HG02884 (cell line): Measurements from ENCODE around the gene LTBP1.

Source experiments
- ATAC-seq: cut with Tn5 transposase; IDR thresholded peaks from one replicate; pipeline ENCODE4 v1.9.1; 2021; ENCODE audit warnings: mild to moderate bottlenecking, moderate library complexity; ENCODE audit not compliant: unreplicated experiment

LTBP1 gene

DNA sequence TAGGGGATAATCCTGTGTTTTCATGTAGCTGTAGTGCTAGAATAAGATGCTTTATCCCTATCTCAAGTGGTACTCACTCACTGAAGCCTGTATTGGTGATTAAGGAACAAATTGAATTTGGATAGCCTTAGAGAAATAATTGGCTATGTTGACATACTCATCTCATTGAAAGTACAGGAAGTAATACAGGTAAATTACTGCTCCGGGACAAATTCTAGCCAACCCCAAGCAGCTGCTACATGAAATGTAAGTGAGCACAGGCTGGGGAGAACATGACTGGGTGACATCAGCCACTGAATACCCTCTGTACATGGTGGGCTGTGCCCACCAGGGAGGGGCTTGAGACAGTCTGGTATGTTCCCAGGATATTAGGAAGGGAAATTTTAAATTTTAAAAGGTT, 341.3 kb downstream of the LTBP1 start:
- no peak for ATAC-seq

- ATAC-seq: no peak
These were observed 343.2 kb downstream of the LTBP1 start for GRCh38 chr2:33289961-33290360.

- no peak for ATAC-seq
These were observed 344.7 kb downstream of the LTBP1 start for GRCh38 chr2:33291278-33292013.

DNA sequence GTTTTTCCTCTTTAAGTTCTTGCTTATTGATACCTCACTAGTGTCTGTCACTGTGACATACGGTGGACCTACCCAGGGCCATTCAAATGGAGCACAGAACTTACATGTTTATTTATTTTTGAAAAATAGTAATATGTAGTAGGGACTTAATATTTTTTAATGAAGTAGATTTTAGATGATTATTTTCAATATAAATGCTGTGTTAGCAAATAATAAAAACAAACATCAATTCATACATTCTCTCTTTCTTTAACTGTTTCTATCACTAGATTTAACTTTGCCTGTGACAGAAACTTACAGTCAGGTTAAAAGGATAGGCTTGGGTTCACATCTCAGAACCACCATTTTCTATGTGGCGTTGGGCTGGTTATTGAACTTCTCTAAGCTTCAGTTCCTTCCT, 345.3 kb downstream of the LTBP1 start:
- no peak for ATAC-seq

DNA sequence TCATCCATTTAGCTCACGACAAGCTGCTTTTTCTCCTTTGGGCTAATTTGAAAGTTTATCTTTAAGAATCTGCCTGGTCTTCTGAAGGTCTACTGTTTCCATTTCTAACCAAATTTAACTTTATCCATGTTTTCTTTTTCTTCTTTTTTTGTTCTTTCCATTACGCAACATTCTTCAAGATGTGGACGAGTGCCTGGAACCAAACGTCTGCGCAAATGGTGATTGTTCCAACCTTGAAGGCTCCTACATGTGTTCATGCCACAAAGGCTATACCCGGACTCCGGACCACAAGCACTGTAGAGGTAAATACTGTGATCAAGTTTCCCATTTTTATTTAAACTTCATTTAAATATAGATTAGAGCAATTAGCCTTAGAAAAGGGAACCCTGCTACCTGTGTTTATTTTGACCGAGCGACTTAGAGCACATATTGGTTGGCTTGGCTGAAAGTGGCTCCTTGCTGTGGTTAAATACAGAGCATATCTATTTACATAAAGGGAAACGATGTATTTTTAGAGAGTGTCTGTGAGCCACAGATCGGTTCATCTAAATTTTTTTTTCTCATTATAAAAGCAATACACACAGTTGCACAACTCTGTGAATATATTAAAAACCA, 346.3 kb downstream of the LTBP1 start:
- ATAC-seq: no peak

GRCh38 chr2:33298233-33298632, 351.5 kb downstream of the LTBP1 start:
- ATAC-seq: no peak

- no peak for ATAC-seq
These were observed 354.6 kb downstream of the LTBP1 start for GRCh38 chr2:33301355-33301754.

GRCh38 chr2:33302348-33302747, 355.6 kb downstream of the LTBP1 start:
- no peak for ATAC-seq

GRCh38 chr2:33304032-33304864, 357.5 kb downstream of the LTBP1 start:
- no peak for ATAC-seq

GRCh38 chr2:33307659-33308270, 361.0 kb downstream of the LTBP1 start:
- ATAC-seq: no peak

GRCh38 chr2:33312355-33312754, 365.6 kb downstream of the LTBP1 start:
- no peak for ATAC-seq

DNA sequence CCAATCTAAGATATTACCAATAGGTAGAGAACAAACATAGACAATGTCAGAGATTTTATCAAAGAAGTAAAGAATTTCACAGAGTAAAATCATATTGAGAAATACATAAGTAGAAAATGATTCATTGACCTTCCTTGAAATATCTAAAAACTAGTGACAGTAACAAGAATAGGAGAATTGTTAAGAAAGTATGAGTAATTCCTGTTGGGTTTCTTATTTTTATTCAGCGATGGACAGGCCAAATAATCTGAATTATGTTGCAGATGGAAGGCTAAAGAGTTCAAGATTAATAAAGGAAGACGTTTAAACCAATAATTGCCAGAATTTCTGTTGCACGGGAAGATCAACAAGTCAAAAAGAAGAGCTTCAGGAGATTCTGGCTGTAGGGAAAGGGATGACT, 366.3 kb downstream of the LTBP1 start:
- ATAC-seq: no peak

- ATAC-seq: no peak
These were observed 367.8 kb downstream of the LTBP1 start for GRCh38 chr2:33314541-33314940.

- no peak for ATAC-seq
These were observed 369.6 kb downstream of the LTBP1 start for GRCh38 chr2:33316328-33316727.

GRCh38 chr2:33317369-33318007, 370.7 kb downstream of the LTBP1 start:
- no peak for ATAC-seq

GRCh38 chr2:33318456-33318855, 371.7 kb downstream of the LTBP1 start:
- ATAC-seq: no peak

- ATAC-seq: no peak
These were observed 373.8 kb downstream of the LTBP1 start for GRCh38 chr2:33320573-33320972.

DNA sequence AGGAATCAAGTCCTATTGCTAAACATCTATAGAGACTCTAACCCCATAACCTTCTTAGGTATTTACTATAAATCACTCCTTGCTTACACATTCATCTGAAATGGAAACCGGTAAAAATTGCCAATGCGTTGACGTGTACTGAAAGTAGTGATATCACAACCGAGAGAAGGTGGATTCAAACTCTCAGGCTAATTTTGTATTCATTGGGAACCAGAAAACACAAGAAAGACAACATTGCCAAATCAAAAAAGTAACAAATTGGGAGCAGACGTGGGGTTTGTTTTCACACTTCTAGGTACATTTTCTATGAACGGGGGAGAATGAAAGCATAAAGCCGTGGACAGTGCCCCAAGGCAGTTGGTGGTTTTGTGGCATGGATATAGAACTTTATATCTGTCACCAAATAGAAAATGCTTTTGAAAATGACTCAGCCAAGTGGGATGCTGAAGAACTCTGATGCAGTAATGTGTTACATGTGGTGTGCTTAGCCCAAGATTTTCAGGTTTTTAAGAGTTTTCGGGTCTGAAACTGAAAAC, 374.6 kb downstream of the LTBP1 start:
- ATAC-seq: peak; percentile 64

DNA sequence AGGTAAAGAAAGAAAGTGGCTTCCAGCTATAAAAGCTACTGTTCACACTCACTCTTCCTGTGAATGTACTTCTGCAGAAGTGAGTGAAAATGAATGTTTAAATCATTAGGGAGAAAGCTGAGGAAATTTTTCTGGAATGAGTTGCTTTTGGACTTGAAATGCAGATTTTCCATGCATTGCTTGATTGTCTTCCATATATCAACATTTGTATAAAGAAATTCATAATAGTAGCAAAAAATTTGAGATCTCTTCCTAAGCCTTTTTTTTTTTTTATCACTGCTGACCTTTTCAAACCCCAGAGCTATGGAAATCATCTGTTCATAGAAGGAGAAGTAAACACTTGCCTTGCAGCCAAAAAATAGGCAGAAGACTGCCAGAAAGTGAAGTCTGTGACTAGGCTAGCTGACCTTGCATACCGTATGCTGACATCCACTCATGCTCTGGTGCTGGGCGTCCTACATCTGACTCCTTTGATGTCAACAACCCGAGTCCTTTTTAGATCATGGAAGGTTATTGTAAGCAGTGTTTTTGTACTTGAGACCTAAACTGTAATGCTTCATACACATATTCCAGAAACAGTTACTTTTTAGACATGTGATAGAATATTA, 375.2 kb downstream of the LTBP1 start:
- no peak for ATAC-seq

GRCh38 chr2:33322612-33323011, 375.9 kb downstream of the LTBP1 start:
- ATAC-seq: no peak
